GDM1 (cell line): ENCODE data around the gene TBCE.
"Not testable (repeated sequence)": the region's sequence is repeated elsewhere in the genome, so short reads cannot be mapped to it uniquely, and the experiment has no call there.

Source experiments
- DNase-seq: peaks from one replicate; lab custom pipeline; 2025; lab: John Stamatoyannopoulos, UW

TBCE gene

DNA sequence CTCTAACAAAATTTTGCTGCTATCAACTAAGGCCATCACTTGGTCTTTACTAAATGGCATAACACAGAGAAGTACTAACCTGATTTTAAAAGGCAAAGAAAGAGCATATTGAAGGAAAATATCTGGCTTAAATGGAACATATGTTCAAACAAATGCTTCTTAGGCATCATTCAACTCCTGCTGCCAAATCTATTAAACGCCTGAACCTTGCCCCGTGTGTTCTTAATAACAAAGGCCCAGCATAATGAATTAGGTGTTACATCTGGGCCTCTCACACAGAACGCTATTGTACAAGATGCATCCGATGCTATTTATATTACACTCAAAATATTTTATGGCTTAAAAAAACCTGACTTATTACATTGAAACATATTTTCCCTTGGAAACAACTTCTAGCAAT lies 88.6 kb downstream of the TBCE start:
- no peak for DNase-seq

DNA sequence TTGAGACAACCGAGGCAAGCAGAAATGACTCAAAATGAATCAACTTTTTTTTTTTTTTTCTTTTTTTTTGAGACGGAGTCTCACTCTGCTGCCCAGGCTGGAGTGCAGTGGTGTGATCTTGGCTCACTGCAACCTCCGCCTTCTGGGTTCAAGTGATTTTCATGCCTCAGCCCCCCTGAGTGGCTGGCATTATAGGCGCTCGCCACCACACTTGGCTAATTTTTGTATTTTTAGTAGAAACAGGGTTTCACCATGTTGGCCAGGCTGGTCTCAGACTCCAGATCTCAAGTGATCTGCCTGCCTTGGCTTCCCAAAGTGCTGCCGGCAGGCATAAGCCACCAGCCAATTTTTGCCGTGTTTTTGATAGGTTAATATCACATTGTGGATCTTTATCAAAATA lies 90.6 kb downstream of the TBCE start:
- not testable (repeated sequence) for DNase-seq

DNA sequence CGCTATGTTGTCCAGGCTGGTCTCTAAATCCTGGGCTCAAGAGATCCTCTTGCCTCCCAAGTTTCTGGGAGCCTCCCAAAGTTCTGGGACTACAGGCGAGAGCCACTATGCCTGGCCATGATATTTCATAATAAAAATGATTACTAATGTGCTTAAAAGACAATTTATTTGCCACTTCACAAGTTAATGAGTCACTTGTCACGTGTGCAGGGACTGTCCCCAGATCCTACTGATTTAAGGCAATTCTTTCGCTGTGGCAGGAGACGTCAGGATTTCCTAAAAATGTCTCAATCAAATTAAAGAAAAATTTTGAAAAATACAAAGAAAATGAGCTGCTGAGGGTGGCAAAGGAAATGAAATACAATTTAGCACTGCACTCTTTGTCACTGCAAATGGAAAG lies 93.5 kb downstream of the TBCE start:
- DNase-seq, result no peak

DNA sequence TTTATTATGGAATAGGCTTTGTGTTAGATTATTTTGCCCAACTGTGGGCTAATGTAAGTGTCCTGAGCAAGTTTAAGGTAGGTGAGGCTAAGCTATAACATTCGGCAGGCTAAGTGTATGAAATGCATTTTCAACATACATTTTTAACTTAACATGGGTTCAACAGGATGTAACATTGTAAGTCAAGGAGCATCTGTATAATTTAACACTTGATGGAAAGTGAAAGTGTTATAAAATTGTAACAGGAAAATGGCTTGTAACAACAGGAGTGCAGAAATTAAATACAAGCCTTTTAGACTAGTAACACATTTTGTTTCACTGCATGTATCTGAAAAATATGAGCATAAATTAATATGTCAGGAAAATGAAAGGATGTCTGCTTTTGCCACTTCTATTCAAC lies 94.7 kb downstream of the TBCE start:
- no peak for DNase-seq

DNA sequence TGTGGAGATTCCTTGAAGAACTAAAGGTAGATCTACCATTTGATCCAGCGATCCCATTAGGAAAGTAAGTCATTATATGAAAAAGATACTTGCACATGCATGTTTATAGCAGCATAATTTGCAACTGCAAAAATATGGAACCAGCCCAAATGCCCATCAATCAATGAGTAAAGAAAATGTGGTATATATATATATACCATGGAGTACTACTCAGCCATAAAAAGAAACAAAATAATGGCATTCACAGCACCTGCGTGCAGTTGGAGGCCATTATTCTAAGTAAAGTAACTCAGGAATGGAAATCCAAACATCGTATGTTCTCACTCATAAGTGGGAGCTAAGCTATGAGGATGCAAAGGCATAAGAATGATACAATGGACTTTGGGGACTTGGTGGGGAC lies 95.6 kb downstream of the TBCE start:
- DNase-seq, result not testable (repeated sequence)

DNA sequence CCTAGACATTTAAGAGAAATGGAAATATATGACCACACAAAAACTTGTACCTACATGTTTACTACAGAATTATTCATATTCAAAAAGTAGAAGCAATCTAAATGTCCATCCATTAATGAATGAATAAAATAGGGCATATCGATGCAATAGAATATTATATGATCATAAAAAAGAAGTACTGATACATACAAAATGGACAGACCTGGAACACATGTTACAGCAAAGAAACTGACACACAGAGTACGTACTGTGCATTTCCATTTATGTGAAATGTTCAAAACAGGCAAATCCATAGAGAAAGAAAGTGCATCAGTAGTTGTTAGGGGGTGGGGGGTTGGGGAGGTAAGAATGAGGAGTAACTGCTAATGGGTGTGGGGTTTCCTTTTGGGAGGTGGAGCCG lies 97.8 kb downstream of the TBCE start:
- no peak for DNase-seq

DNA sequence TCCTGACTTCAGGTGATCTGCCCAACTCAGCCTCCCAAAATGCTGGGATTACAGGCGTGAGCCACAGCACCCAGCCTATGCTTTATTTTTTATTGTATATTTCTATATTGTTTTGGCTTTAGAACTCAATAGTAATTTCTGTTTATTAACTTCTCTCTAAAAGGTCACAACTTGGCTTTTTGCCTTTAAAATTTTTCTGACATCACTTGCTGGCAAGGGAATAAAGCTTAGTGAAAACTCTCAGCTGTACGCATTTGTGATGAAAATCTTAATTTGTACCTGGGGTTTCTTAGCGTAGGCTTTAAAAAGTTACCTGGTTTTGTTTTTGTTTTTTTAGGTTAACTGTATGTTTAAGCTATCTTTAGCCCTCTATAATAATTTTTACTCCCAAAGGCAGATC lies 100.8 kb downstream of the TBCE start:
- DNase-seq, result no peak

DNA sequence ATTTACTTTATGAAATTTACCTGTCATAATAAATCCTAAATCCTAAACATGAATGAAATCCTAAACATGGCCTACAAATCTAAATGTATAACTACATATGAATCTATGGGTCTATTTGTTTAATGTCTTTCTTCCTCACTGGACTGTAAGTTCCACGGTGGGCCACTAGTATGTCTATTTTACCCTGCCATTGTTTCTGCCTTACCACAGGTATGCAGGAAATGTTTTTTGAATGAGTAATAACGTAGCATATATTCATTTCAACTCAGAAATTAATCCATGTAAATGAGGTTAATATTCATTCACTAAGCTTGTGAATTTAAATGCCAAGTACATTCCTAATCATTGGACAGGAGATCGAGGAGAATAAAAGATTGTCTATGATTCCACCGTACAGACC lies 101.7 kb downstream of the TBCE start:
- no peak for DNase-seq

DNA sequence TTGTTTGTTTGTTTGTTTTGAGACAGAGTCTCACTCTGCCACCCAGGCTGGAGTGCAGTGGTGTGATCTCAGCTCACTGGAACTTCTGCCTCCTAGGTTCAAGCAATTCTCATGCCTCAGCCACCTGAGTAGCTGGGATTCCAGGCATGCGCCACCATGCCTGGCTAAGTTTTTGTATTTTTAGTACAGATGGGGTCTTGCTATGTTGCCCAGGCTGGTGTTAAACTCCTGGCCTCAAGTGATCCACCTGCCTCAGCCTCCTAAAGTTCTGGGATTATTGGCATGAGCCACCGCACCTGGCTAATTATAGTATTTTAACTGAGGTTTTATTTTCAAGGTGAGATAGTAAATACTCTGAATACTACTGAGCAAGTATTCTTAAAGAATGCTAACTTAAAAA lies 102.7 kb downstream of the TBCE start:
- not testable (repeated sequence) for DNase-seq

DNA sequence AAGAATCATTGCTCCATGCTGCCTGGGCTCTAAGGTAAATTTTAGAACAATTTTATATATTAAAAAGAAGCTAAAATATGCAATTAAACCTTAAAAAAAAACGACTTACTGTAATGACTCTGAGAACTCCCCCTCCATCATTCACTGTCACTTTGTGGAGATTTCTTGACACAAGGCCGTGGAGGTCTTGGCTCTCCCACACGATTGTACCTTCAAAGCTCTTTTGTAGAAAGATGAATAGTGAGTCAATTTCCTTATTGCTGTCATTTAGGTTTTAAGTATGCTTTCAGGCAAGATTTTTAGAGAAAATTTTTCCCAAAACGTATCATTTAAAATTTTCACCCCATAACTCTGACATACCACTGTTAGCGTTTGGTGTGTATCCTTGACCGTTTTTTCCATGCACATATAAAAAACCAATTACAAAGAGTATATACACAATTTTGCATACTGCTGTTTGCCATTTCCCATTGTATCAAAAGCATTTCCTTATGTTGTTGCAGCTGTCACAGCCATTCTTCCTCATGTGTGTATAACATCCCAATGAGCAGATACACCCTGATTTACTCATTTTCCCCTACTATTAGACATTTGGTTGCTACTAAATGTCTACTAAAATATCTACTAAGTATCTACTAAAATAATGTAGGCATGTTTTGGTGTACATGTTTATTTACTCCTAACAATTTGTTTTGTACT lies 103.7 kb downstream of the TBCE start:
- no peak for DNase-seq

DNA sequence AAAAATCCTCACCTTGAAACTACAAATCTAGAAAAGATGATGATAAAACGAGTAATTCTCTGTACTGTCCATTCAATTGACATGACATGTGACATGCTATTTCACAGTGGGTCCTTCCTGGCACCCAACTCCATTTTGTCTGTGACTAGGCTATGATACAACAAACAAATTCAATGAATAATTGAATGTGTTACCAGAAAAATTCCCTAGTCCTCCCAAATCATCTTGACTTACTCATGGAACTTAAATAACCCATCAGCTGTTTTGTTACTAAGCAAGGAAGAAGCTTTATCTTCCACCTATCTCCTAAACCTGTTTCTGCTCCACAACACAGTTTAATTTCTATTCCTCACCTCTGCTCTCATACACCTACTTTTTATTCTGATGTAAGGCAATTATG lies 106.6 kb downstream of the TBCE start:
- no peak for DNase-seq

DNA sequence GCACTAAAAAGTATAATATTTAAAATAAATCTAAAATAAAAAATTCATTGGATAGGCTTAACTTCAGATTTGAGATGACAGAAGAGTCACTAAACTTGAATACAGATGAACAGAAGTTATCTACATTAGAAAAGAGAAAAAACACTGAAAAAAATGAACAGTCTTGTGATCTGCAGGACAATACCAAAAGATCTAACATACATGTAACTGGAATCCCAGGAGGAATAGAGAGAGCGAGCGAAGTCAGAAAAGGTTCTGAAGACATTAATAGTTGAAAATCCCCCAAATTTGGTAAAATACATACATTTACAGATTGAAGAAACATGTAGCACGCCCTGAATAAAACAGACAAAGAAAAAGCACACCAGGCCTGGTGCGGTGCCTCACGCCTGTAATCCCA lies 115.9 kb downstream of the TBCE start:
- no peak for DNase-seq

DNA sequence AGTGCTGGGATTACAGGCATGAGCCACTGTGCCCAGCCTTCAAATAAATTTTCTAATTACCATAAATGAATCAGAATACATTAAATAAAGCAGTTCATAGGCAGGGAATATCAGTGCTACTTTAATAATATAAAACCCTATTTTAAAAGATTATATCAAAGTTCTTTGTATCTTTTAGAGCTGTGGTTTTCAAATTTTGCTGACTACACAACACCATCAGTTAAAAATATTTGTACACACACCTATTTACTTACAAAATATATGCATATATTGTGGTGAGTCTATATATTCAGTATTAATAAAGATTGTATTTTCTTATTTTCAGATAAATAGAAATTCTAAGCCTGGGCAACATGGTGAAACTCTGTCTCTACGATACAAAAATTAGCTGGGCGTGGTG lies 118.3 kb downstream of the TBCE start:
- no peak for DNase-seq

DNA sequence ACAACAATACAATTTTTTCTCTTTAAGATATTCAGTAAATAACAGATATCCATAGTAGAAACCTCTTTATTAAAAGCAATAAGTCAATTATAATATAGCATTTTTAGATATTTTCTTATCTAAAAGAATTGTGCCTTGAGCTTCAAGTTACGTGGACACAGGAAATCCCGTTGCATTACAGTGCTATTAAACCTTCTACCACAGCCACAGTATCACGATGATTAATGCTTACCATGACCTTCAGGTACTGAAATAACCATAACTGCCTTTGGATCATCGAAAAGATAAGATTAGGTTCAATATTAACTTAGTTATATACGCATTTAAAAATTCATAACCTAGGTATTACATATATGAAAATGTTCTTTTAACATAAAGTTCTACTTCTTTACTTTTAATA lies 119.1 kb downstream of the TBCE start:
- DNase-seq, result no peak

DNA sequence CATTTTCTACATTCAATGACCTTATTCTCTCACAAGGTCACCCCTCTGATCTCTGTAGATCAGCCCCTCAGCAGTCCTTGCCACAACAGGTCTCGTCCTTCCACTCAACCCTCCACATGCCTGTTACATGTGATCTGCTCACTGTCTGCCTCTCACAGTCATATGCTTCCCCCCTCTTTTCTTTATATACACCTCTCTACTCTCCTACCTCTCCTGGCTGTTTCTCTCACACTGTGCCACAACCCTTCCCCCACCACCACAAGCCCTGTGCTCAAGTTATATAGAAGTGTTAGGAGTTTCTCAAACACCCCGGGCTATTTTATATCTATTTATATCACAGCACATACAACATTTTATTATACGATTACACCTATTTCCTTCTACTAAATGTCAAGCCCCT lies 124.4 kb downstream of the TBCE start:
- DNase-seq, result no peak

DNA sequence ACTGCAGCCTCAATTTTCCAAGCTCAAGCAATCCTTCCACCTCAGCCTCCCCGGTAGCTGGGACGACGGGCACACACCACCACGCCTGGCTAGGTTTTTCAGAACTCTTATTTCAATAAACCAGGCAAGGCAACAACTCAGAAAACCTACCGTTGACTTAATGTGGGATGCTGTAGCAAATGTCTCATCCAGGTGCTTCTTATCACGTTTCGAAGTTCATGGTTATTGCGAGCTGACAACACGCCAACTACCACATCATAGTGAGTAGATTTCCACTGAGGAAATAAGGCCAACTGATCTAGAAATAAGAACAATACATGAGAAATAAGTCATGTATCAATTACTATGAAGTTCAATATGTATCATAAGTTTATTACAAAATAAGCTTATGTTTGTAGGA lies 127.3 kb downstream of the TBCE start:
- no peak for DNase-seq

DNA sequence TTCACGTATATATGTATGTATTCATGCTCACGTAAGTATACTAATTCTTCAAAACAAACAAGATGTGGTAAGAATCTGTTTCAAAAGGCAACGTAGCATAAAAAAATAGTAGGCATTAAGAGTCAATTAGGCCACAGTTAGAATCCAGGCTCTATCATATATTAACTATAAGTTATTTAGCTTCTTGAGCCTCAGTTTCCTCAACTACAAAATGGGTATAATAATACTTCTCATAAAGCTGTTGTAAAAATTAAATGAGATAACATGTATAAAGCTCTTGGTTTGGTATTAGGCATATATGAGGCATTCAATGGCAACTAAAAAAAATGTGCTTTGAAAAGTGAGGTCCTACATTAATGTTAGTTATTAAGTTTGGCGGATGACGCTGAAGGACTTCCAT lies 127.8 kb downstream of the TBCE start:
- DNase-seq, result no peak

DNA sequence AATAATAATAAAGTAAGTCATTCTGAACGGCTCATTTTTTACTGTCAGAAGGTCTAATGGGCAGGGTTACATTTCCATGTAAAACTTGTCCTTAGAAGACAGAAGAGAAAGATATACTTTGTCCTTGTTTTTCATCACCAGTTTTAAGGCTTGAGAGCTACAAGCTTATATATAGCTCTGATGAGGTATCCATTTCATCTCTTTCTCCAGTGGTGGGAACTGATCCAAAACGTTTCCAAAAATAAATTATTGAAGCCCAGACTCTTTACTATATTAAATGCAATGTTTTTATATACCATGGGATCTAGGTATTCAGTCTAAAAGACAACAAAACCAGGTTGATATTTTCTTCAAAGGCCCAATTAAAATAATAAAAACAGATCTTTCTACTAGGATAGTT lies 128.3 kb downstream of the TBCE start:
- DNase-seq, result no peak

DNA sequence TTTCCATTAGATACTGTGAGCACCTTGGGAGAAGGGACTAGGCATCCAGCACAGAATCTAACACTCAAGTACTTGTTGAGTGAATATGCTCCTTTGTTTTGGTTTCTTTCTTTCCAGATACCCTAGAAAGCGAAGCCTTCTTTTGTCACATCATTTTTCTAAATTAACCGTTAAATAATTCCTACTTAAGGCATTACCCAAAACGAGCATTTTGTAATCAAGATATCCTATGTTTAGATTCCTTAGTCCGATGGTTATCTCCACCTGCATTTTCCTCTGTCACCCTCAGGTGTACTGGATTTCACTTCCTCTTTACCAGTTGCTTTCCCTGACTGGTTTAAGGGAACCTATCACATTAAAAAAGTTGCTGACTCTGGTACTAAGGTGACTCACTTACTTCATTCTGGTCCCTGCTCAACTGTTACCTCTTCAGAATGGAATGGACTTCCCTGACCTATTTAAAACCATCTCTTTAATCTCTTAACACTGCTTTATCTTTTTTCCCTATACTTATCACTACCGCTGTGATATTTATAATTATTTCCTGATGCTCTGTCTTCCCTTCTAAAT lies 133.8 kb downstream of the TBCE start:
- DNase-seq, result no peak
